Measurements from ENCODE around the gene SLC25A21. TPM values are rescaled to one million over a fixed set of nuclear protein-coding genes. Genes with fewer than 3 reads are reported as not detected.
A peak's percentile ranks its signal among the peaks of the same experiment; 100 is the strongest.

Gene SLC25A21
- total and polyA plus RNA-seq, 9 donors = 0.85 to 3.3 (median 1.1) TPM

DNA sequence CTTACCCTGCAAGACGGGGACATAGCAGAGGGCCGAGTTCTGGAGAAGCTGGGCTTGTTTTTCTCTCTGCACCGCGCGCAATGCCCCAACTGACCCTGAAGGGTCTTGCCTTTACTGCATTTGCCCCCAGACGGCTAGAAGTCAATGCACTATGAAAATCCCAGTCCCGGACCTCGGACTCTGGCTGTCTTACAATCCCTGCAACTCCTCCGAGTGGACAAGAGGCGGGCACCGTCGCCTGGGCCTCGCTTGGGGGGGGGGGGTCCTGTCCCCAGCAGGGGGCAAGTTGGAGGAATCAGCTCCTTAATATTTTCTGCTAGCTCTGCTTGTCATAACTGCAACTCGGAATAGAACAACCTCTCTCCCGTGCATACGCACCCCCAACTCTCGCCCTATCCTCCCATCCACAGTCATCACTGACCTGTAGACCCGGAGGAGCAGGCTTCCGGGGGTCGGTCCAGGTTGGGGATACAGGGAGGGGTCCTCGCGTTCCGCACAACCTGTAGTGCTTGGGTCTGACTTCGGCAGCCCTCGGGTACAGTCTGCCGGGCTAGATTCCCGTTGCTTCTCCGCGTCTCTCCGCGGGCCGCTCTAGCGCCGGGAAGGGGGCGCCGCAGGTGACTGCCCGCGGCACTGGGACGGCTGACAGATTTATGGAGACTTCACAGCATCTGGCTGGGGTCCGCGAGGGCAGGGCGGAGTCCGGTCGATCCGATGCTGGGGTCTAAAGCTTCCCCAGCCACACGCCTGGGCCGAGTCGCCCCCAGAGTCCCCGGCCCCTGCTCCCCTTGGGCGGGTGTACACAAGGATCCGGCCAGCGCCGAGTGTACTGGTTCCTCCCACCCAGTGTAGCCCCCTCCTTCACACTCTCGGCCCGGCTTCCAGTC lies 514.0 kb downstream of the SLC25A21 start:
- Histone ChIP-seq H3K4me1 (ENCODE audit: control insufficient read depth, insufficient read depth, low read length) (peaks cover 57% of the 10 kb centered on the region), H3K27me3 (ENCODE audit: control insufficient read depth, insufficient read depth, low read length) (peaks cover 100% of the 10 kb centered on the region), H3K4me3 (ENCODE audit: low read length) (peak overlapping the region; percentile 9), H3K36me3 (ENCODE audit: control insufficient read depth, insufficient read depth, low read length) (no peaks in the 10 kb centered on the region), H3K27ac (ENCODE audit: low read length) (no peak overlapping the region), H3K9me3 (replicated peaks; ENCODE audit: control insufficient read depth, low read depth, low read length) (no peaks in the 10 kb centered on the region)
- 7% methylated on average over 43 of the region's 55 CpGs for WGBS (ENCODE audit: insufficient coverage)
- no peak for DNase-seq

- no peaks in the 10 kb centered on the region for H3K9me3 ChIP-seq (replicated peaks; ENCODE audit: control insufficient read depth, low read depth, low read length)
- peak overlapping the region; percentile 9 for H3K4me3 ChIP-seq (ENCODE audit: low read length)
- no peak overlapping the region for H3K27ac ChIP-seq (ENCODE audit: low read length)
- peaks cover 98% of the 10 kb centered on the region for H3K27me3 ChIP-seq (ENCODE audit: control insufficient read depth, insufficient read depth, low read length)
- no peak for DNase-seq
- WGBS (ENCODE audit: insufficient coverage) = 1% methylated on average over 52 of the region's 55 CpGs
- peaks cover 49% of the 10 kb centered on the region for H3K4me1 ChIP-seq (ENCODE audit: control insufficient read depth, insufficient read depth, low read length)
- H3K36me3 ChIP-seq (ENCODE audit: control insufficient read depth, insufficient read depth, low read length) = no peaks in the 10 kb centered on the region
Measured at GRCh38 chr14:36657399-36658122, 514.8 kb downstream of the SLC25A21 start.

DNA sequence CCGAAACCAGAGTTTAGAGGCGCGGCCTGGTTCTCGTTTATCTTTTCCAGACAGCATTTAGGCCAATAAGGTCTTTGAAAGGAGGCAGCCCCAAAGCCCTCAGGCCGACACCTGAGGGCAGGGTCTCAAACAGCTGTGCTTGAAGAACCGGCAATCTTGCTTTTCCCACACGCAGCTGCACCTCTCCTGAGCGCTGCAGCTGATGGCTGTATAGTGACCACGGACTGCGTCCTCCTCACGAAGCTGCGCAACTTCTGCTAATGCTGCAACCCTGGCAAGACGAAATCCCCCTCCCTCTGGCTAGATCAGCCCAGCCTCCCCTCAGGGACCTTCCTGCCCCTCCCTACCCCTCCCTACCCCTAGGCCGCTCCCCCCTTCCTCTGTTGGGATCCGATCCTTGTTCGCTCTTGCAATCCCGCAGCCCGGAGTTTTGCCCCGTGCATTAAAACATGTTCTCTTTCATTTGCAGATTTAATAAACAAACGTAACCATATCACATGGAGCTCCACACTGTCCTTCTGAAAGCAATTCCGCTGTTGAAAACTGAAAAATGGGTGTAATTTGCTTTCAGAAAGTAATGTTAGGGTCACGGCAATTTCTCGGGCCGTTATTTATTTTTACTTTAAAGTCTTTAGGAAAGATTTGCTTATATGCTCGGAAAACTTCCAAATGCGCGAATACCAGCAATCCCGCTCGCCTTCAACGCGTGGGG lies 515.6 kb downstream of the SLC25A21 start:
- H3K27ac ChIP-seq (ENCODE audit: low read length) = no peak overlapping the region
- H3K9me3 ChIP-seq (replicated peaks; ENCODE audit: control insufficient read depth, low read depth, low read length) = no peaks in the 10 kb centered on the region
- DNase-seq = no peak
- H3K4me3 ChIP-seq (ENCODE audit: low read length) = no peak overlapping the region
- 7% methylated on average over 25 of the region's 31 CpGs for WGBS (ENCODE audit: insufficient coverage)
- peaks cover 94% of the 10 kb centered on the region for H3K27me3 ChIP-seq (ENCODE audit: control insufficient read depth, insufficient read depth, low read length)
- H3K36me3 ChIP-seq (ENCODE audit: control insufficient read depth, insufficient read depth, low read length) = no peaks in the 10 kb centered on the region
- H3K4me1 ChIP-seq (ENCODE audit: control insufficient read depth, insufficient read depth, low read length) = peaks cover 43% of the 10 kb centered on the region

DNA sequence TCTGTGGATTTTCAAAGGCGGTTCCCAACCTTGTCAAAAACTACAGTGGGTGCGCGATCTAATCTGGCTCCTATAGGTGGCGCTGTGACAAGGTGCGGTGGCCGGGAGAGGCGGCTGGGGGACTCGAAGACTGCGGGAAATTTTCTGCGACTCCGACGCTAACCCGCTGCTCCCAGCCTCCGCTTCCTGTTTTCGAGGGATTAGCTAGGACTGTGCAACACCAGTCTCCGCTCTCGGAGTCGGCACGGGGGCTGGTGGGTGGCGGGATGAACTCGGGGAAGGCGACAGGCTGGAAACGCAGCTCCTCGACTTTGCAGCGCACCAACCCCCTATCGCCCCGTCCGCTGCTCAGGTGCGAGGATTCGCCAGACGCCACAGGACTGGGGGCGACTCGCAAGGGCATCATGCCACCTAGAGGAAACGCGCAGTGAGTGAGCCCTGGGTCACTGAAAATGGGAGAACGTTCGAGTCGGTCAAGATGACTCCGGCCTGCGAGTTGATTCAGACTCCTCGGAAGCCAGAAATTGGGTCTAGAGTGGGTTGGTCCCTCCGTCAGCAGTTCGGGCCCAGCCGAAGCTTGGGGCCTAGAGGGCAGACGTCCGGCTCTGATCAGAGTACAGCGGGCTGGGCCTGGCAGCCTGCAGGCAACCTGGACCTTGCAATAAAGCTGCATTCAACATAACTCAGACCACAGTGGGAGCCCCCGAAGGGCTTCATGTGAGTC lies 516.3 kb downstream of the SLC25A21 start:
- Histone ChIP-seq H3K4me3 (ENCODE audit: low read length) (no peak overlapping the region), H3K36me3 (ENCODE audit: control insufficient read depth, insufficient read depth, low read length) (no peaks in the 10 kb centered on the region), H3K27me3 (ENCODE audit: control insufficient read depth, insufficient read depth, low read length) (peaks cover 91% of the 10 kb centered on the region), H3K4me1 (ENCODE audit: control insufficient read depth, insufficient read depth, low read length) (peaks cover 37% of the 10 kb centered on the region), H3K27ac (ENCODE audit: low read length) (no peak overlapping the region), H3K9me3 (replicated peaks; ENCODE audit: control insufficient read depth, low read depth, low read length) (no peaks in the 10 kb centered on the region)
- WGBS (ENCODE audit: insufficient coverage) = 6% methylated on average over 46 of the region's 48 CpGs
- no peak for DNase-seq

DNA sequence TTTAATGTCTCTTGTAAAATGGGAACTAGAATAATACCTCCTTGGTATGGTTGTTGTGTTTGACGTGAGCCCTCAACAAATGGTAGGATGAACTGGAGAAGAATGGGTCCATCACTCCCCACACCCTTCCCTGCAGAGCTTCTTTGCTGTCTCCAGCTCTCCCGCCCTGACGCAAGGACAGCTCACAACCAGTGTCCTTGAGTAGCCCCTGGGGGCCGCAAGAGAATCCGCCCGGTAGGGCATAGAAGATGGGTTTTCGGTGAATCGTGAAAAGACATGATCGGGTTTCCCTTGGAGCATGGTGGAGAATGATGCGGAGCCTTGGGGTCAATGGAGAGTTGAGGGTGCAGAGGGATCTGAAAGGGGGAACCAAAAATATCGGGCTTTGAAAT lies 516.8 kb downstream of the SLC25A21 start:
- H3K27ac ChIP-seq (ENCODE audit: low read length) = no peak overlapping the region
- no peaks in the 10 kb centered on the region for H3K36me3 ChIP-seq (ENCODE audit: control insufficient read depth, insufficient read depth, low read length)
- DNase-seq = no peak
- H3K27me3 ChIP-seq (ENCODE audit: control insufficient read depth, insufficient read depth, low read length) = peaks cover 87% of the 10 kb centered on the region
- WGBS (ENCODE audit: insufficient coverage) = 2% methylated on average over 10 of the region's 11 CpGs
- no peaks in the 10 kb centered on the region for H3K9me3 ChIP-seq (replicated peaks; ENCODE audit: control insufficient read depth, low read depth, low read length)
- H3K4me1 ChIP-seq (ENCODE audit: control insufficient read depth, insufficient read depth, low read length) = peaks cover 33% of the 10 kb centered on the region
- H3K4me3 ChIP-seq (ENCODE audit: low read length) = no peak overlapping the region

GRCh38 chr14:36654794-36655381 lies 517.5 kb downstream of the SLC25A21 start:
- Histone ChIP-seq H3K4me3 (ENCODE audit: low read length) (no peak overlapping the region), H3K27me3 (ENCODE audit: control insufficient read depth, insufficient read depth, low read length) (peaks cover 83% of the 10 kb centered on the region), H3K27ac (ENCODE audit: low read length) (no peak overlapping the region), H3K9me3 (replicated peaks; ENCODE audit: control insufficient read depth, low read depth, low read length) (no peaks in the 10 kb centered on the region), H3K36me3 (ENCODE audit: control insufficient read depth, insufficient read depth, low read length) (no peaks in the 10 kb centered on the region), H3K4me1 (ENCODE audit: control insufficient read depth, insufficient read depth, low read length) (peaks cover 33% of the 10 kb centered on the region)
- DNase-seq = no peak
- 8% methylated on average over 29 of the region's 34 CpGs for WGBS (ENCODE audit: insufficient coverage)

DNA sequence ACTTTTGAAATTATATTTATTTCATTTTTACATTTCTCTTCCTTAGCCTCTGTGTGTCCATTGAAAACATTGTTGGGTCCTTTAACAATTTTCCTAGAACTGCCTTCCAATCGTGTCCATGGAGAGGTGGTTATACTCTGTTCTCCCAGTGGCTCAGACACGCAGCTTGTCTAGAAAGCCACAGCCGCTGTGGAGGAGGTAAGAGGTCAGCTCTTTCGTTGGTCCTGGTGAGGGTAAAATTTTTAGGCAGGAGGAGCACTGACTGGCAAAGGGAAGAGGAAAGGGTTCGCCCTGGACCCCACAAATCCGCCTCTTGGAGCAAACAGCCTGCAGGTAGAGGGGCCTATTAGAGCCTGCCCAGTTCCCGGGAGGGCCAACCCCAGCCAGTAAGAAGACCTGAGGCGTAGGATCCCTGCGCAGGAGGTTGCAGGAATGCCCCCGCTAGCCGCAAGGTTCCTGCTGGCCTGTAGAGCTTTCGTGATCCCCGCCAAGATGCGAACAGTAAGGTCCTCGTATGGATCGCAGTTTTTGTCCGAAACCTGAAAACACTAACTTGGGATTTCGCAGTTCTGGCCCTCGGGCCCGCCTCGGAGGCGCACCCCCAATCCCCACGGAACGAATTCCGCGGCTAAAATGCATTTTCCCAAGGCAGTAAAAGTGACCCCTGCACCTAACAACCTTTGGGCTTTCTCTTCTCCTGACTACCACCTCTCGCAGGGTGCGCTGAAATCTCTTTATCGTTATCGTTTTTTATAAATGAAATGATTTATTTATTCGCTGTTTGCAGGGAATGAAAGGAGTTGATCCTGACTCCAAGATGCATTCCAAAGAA lies 518.2 kb downstream of the SLC25A21 start:
- no peaks in the 10 kb centered on the region for H3K9me3 ChIP-seq (replicated peaks; ENCODE audit: control insufficient read depth, low read depth, low read length)
- WGBS (ENCODE audit: insufficient coverage) = 5% methylated on average over 24 of the region's 31 CpGs
- DNase-seq = no peak
- H3K4me3 ChIP-seq (ENCODE audit: low read length) = no peak overlapping the region
- peaks cover 79% of the 10 kb centered on the region for H3K27me3 ChIP-seq (ENCODE audit: control insufficient read depth, insufficient read depth, low read length)
- H3K36me3 ChIP-seq (ENCODE audit: control insufficient read depth, insufficient read depth, low read length) = no peaks in the 10 kb centered on the region
- no peak overlapping the region for H3K27ac ChIP-seq (ENCODE audit: low read length)
- H3K4me1 ChIP-seq (ENCODE audit: control insufficient read depth, insufficient read depth, low read length) = peaks cover 33% of the 10 kb centered on the region

GRCh38 chr14:36653413-36653812 lies 519.0 kb downstream of the SLC25A21 start:
- H3K27ac ChIP-seq (ENCODE audit: low read length) = no peak overlapping the region
- H3K4me3 ChIP-seq (ENCODE audit: low read length) = no peak overlapping the region
- no peak for DNase-seq
- H3K36me3 ChIP-seq (ENCODE audit: control insufficient read depth, insufficient read depth, low read length) = no peaks in the 10 kb centered on the region
- peaks cover 78% of the 10 kb centered on the region for H3K27me3 ChIP-seq (ENCODE audit: control insufficient read depth, insufficient read depth, low read length)
- H3K9me3 ChIP-seq (replicated peaks; ENCODE audit: control insufficient read depth, low read depth, low read length) = no peaks in the 10 kb centered on the region
- no CpG with 5 or more reads among the region's 3 CpGs for WGBS (ENCODE audit: insufficient coverage)
- peaks cover 32% of the 10 kb centered on the region for H3K4me1 ChIP-seq (ENCODE audit: control insufficient read depth, insufficient read depth, low read length)

Measured in muscle of leg (tissue), 11 donors.